ENCODE measurements around the gene DECR2. TPM values are rescaled to one million over a fixed set of nuclear protein-coding genes. Genes with fewer than 3 reads are reported as not detected.

The DECR2 gene
- total and polyA plus RNA-seq, 2 of the 13 experiments (the other 11 are each of a cell fraction or from before 2014, with no cell fraction given) = 36.3 to 44.6 TPM

GRCh38 chr16:352547-353403, 48.9 kb upstream of the DECR2 start, which contains the start of gene AXIN1 (continued):
- TF ChIP-seq HMGXB4 (CRISPR knock-in tag; IDR thresholded peaks at IDR 0.05; ENCODE audit: borderline replicate concordance in 1 of 2, low read depth in 1 of 2) = peak; percentile 31 to 55
- TF ChIP-seq ZNF619 (CRISPR knock-in tag; IDR thresholded peaks at IDR 0.05) = no peak
- TF ChIP-seq ZBTB39 (CRISPR knock-in tag; IDR thresholded peaks at IDR 0.05) = 0 out of 2 replicates have a peak, but pooled peaks have one; percentile 27
- TF ChIP-seq CENPT (CRISPR knock-in tag; IDR thresholded peaks at IDR 0.05; ENCODE audit: low read depth) = no peak
- peak; percentile 53; the same call in 1 of the 2 replicates for TF ChIP-seq ZNF124 (CRISPR knock-in tag; IDR thresholded peaks at IDR 0.05)
- TF ChIP-seq ZNF441 (CRISPR knock-in tag; IDR thresholded peaks at IDR 0.05; ENCODE audit: borderline replicate concordance) = peak; percentile 90
- TF ChIP-seq ZNF251 (CRISPR knock-in tag; IDR thresholded peaks at IDR 0.05) = no peak
- no peak for TF ChIP-seq JARID2 (CRISPR knock-in tag; IDR thresholded peaks at IDR 0.05; ENCODE audit: insufficient replicate concordance)
- TF ChIP-seq KDM3A (CRISPR knock-in tag; IDR thresholded peaks at IDR 0.05; ENCODE audit: low read depth) = peak; percentile 67; the same call in 1 of the 2 replicates
- peak; percentile 32; the same call in 1 of the 2 replicates for TF ChIP-seq GABPA (IDR thresholded peaks at IDR 0.05; ENCODE audit: low read depth, low read length)
- TF ChIP-seq GABPA (CRISPR knock-in tag; IDR thresholded peaks at IDR 0.05; ENCODE audit: low read depth) = no peak; the same call in 1 of the 2 replicates
- no peak for TF ChIP-seq ZNF274 (CRISPR knock-in tag; IDR thresholded peaks at IDR 0.05)
- 0 out of 2 replicates have a peak, but pooled peaks have one; percentile 17 for TF ChIP-seq ZNF143 (CRISPR knock-in tag; IDR thresholded peaks at IDR 0.05)
- peak; percentile 42 for TF ChIP-seq YY1 (IDR thresholded peaks at IDR 0.05; ENCODE audit: insufficient read depth, insufficient replicate concordance, low read depth, low read length)
- peak; percentile 52 for TF ChIP-seq HNRNPLL (IDR thresholded peaks at IDR 0.05; ENCODE audit: low read depth, low read length, poor library complexity, severe bottlenecking)
- TF ChIP-seq ZBTB14 (CRISPR knock-in tag; IDR thresholded peaks at IDR 0.05) = no peak
- TF ChIP-seq ZNF558 (CRISPR knock-in tag; IDR thresholded peaks at IDR 0.05; ENCODE audit: borderline replicate concordance) = 0 out of 2 replicates have a peak, but pooled peaks have one; percentile 1
- TF ChIP-seq KAT8 (CRISPR knock-in tag; IDR thresholded peaks at IDR 0.05) = peak; percentile 30; the same call in 1 of the 2 replicates
- TF ChIP-seq SSRP1 (CRISPR knock-in tag; IDR thresholded peaks at IDR 0.05) = no peak
- TF ChIP-seq RAD21 (CRISPR knock-in tag; IDR thresholded peaks at IDR 0.05) = peak; percentile 58
- TF ChIP-seq ZNF136 (CRISPR knock-in tag; IDR thresholded peaks at IDR 0.05; ENCODE audit: low read depth) = no peak
- peak; percentile 68 for TF ChIP-seq HDAC1 (CRISPR knock-in tag; IDR thresholded peaks at IDR 0.05)
- TF ChIP-seq KDM1A (CRISPR knock-in tag; IDR thresholded peaks at IDR 0.05) = no peak
- 0 out of 2 replicates have a peak, but pooled peaks have one; percentile 79 for TF ChIP-seq SRY (CRISPR knock-in tag; IDR thresholded peaks at IDR 0.05)
- TF ChIP-seq ERF (CRISPR knock-in tag; IDR thresholded peaks at IDR 0.05) = peak; percentile 80
- TF ChIP-seq HDAC2 (CRISPR knock-in tag; IDR thresholded peaks at IDR 0.05) = 0 out of 2 replicates have a peak, but pooled peaks have one; percentile 16

Measured in HepG2 (cell line).